Activated CD4-positive, alpha-beta T cell treated with anti-CD3 and anti-CD28 coated beads, Interleukin-2, Interleukin-4, amounts not matched to agents 100 ng/mL and 50 ng/mL, durations not matched to agents 16 hours and 8 hours (primary cell): Measurements from ENCODE around the gene EVI5L.
"Not testable (repeated sequence)": the region's sequence is repeated elsewhere in the genome, so short reads cannot be mapped to it uniquely, and the experiment has no call there.

Experiments used
- DNase-seq: peaks from one replicate; pipeline ENCODE4 v3.0.0-alpha.2; 2020; ENCODE audit warnings: low spot score

The EVI5L gene

GRCh38 chr19:7846155-7846646, 16.2 kb downstream of the EVI5L start:
- DNase-seq = no peak

- no peak for DNase-seq
Observed at GRCh38 chr19:7847664-7848063, 17.6 kb downstream of the EVI5L start.

- no peak for DNase-seq
Observed at GRCh38 chr19:7848779-7849457, 18.9 kb downstream of the EVI5L start.

DNA sequence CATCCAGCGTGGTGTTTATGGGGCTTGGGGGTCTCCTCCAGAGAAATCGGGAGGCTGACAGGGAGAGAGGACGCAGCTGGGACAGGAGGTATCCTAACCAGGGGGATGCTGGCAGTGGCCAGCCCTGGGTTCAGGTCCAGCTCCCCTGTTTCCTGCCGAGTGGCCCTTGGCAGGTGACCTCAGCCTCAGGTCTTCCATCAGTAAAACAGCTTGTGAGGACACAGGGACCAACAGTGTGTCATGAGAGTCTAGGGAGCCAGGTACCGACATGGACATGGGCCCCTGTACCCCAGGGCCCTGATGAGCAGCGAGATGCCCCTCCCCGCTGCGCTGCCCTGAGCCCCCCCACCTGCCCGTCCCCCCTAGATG, 19.6 kb downstream of the EVI5L start:
- DNase-seq = no peak

DNA sequence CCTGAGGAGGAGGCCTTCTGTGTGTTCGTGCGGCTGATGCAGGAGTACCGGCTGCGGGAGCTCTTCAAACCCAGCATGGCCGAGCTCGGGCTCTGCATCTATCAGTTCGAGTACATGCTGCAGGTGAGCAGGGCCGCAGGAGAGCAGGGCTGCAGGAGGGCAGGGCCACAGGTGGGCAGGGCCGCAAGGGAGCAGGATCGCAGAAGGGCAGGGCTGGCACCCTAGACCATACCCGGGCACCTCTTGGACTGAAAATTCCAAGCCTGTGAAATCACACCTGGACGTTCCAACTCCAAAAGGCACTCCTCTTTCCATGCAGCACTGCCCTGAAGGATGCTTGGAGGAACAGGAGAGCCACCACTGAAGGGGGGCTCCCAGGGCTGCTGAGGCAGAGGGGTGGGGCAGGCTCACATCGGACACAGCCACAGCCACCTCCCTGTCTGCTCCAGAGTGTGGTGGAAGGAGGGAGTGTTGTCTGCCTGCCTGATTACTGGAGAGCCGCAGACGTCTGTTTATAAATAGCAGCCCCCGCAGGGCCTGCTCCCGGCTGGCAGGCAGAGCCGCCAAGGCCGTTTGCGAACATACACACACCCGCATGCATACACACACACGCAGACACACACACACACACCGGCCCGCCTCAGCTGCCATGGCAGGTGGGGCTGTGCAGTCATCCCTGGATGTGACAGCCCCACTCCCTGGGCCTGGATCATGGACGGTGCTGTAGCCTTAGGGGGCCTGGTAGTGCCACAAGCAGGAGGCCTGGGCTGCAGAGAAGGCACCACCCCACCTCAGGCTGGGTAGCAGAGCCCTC, 20.2 kb downstream of the EVI5L start:
- DNase-seq = no peak

DNA sequence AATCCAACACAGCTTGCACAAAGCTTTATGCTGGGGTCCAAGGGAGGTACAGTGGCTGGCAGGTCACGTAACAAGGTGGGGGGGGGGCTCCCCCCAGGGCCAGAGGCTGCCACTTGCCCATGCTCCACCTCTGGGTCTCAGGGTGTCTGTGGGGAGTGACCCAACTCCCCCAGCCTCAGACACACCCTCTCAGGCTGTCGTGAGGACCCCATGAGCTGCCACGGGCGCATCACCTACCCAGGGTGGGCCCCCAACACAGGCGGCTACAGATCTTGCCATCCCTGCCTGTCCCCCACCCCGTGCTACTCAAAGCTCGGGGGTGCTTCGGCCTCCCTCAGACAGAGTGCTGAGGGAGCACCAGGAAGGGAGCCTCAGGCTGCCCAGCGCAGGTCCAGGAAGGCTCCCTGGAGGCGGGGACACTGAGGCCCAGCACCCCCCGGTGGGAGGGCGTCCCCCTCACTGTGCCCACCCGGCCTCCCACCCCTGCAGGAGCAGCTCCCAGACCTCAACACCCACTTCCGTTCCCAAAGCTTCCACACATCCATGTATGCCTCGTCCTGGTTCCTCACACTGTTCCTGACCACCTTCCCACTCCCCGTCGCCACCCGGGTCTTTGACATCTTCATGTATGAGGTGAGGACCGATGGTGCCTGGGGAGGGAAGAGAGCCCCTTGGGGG, 21.1 kb downstream of the EVI5L start:
- DNase-seq = no peak

GRCh38 chr19:7851623-7852500, 21.8 kb downstream of the EVI5L start:
- DNase-seq = no peak

DNA sequence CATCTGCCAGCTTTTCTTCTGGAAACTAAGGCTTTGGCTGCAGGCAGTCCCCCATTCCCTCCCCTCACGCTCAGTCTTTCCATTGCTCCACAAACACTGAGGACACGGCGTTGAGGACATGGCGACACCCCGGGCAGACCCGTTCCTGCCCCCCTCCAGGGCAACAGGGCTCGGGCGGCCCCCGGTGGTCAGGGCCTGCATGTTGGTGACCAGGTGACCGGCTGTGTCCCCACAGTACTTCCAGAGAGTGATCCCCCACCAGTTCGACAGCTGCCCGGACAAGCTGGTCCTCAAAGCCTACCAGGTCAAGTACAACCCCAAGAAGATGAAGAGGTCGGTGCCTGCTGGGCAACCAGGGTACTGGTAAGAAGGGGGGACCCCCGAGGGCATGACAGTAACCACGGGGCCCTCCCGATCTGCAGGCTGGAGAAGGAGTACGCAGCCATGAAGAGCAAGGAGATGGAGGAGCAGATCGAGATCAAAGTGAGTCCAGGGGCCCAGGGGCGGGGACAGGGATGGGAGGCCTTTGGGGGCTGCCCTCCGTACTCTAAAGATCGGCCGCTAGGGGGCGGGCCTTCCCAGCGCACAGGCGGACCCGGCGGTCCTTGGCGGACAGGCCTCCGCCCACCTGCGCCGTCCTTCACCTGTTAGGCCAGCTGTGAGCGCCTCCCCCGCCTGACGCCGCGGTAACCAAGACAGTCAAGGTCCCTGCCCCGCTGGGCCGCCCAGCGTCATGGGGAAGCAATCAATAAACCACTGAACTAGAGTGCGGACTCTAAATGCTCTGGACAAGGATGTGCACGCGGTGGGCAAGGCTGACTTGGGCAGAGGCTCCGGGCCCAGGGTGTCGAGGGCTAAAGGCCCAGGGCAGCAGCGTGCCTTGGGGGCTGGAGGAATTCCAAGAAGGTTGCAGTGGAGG, 23.1 kb downstream of the EVI5L start:
- DNase-seq = peak; percentile 66

DNA sequence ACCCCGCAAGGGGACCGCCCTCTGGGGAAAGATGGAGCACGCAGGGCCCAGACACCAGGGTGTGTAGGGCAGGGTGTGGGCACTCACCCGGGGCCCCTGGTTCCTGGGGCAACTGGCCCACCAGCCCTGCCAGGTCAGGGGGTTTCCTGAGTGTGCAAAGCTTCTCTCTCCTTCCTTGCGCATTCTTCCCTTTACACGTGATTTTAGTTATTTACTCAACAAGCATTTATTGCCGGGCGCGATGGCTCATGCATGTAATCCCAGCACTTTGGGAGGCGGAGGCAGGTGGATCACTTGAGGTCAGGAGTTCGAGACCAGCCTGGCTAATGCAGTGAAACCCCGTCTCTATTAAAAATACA, 23.7 kb downstream of the EVI5L start:
- no peak for DNase-seq

DNA sequence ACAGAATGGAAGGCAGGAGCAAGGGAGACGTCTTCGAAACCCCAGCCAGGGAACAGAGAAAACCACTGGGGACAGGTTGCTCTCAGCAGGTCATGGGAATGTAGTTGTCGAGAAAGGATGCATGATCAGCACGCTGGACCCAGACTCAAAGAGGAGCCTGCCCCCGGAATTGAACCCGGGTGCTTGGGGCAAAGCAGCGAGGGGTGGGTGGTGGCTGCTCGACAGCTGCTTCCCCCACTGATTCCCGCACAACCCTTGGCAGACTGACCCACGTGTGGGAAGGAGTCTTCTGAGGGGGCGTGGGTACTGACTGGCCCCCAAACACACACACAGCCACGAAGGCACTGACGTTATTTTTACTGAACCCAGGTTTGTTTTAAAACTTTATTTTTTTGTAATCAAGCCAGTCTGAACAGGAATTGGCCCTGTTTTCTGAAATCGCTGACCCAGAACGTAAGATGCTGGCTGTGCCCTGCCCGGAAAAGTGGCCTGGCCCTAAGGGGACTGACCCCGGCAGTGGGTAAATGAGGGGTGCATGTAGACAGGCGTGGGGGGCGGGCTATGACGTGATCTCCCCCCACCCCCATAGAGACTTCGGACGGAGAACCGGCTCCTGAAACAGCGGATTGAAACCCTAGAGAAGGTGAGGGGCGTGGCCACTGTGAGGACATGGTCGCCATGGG, 25.5 kb downstream of the EVI5L start:
- DNase-seq = no peak

DNA sequence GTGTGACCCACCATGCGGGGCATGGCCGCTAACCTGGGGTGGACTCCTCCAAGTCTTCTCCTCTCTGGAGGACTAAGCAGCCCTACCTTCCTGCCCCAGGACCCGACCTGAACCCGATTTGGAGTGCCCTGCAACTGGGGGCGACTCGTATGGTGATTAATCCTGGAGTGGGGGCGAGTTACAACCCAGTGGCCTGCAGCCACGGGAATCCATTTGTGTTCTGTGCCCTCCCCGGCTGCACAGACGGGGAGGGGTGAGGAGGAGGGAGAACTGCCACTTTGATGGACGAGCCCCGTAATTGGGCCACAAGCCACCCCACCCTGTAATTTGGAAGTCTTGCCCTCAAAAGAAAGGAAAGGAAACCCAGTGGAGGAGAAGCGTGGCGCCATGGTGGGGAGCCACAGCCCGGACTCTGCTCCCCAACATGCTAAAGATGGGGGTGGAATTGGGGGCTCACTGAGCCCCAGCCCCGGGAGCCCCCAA, 26.1 kb downstream of the EVI5L start:
- no peak for DNase-seq

DNA sequence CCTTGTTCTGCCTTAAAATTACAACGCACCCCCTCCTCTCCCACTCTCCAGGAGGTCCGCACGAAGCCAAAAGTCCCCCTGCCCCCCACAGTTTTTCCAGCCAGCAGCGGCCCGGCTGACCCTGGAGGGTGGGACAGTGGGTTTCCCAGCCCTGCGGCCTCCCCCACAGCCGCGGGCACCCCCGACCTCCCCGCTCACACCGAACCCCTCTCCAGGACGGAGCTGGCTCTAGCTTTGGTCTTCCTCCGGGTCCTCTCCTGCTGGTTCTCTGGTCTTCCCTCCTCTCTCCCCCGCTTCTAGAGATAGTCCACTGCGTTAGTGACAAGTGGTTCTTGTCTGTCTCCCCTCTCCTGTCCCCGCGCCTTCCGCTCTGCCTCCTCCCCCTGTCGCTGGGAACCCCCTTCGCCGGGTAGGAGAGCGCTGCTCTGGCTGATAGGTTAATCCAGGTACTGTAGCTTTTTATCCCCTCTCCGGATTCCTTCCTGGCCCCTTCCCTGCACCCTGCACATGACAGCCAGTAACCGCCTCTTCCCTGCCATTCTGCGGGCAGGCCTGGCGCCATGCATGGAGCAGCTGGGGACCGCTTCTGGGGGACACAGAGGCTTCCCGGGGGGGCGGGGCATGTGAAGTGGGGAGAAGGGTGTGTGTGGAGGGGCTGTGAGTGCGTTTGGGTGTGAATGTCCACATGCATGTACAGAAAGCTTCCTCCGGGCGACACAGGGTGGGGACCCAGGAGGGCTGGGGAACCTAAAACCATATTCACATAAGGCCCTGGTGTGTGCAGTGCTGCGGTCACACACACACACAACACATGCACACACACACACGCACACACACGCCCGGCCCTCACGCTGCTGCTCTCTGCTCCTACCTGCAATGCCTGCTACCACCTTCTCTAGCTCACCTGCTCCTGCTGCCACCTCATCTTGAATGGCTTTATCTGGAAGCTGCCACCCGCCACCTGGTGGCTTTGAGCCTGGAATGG, 27.0 kb downstream of the EVI5L start:
- DNase-seq = no peak

DNA sequence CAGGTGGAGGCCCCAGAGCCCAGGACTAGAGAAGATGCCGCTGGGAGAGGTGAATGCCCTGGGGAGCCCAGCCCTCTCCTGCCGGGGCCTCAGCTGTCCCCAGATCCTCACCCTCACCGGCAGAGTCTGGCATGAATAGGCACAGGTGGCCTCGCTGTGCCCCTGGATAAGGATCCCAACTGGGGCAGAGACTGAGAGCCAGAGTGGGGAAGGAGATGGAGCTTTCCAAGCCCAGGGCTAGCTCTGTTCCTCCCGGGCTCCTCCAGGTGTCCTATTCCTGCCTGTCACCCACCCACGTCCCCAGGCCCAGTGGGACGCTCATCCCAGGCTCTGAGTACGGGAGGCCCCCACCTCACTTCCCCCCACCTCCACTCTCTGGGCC, 27.7 kb downstream of the EVI5L start:
- no peak for DNase-seq

- no peak for DNase-seq
Observed at GRCh38 chr19:7858109-7858770, 28.2 kb downstream of the EVI5L start.

DNA sequence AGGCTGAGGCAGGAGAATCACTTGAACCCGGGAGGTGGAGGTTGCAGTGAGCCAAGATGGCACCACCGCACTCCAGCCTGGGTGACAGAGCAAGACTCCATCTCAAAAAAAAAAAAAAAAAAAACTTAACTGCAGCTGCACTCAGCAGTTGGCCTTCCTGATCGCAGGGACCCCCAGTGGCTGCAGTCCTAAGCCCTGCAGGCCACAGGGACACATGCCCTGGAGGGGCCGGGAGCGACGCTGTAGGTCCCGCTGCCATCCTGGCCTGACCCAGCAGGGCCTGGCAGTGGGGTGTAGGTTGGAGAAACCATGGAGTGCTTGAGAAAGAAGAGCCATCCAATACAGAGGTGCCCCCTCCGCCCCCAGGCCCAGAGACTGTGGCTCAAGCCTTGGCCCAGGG, 29.1 kb downstream of the EVI5L start:
- not testable (repeated sequence) for DNase-seq

DNA sequence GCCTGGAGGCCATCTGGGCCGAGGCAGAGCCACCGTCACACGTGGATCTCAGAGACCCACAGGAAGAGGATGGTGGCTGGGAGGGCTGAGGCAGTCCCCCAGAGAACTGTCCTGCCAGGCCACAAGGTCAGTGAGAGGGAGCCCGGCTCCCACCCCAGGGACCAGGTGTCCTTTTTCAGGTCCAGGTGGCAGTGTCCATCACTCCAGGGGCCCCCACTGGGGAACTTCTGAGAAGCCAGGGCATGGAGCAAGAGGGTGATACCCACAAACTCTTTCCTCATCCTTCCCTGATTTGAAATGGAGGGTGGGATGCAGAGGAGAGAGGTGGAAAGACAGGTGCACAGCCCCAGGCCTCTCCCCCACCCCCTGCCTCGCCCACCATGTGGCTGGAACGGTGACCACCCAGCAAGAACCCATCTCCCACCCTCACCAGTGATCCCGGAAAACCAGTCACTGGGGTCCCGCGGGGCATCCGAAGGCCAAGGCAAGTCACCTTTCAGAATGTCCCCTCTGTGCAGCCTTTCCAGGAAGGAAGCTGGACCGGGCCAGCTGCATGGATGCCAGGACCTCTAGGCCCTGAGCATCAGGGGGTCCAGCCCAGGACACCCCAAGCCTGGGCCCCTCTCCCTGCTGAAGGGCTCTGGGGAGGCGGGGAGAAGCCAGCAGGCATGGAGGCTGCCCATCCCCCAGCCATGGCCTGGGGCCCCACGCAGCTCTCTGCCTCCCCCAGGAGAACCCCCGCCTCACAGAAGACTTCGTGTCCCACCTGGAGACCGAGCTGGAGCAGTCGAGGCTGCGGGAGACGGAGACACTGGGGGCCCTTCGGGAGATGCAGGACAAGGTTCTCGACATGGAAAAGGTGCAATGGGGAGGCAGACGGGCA, 30.1 kb downstream of the EVI5L start:
- no peak for DNase-seq
